NCI-H128 (cell line): Measurements from ENCODE around the gene CFAP74.
"Not testable (repeated sequence)": the region's sequence is repeated elsewhere in the genome, so short reads cannot be mapped to it uniquely, and the experiment has no call there.

Source experiments
- DNase-seq: peaks from one replicate; lab custom pipeline; 2025; ENCODE audit not compliant: unreplicated experiment; lab: John Stamatoyannopoulos, UW

CFAP74 gene

GRCh38 chr1:1937061-1937460, 66.5 kb downstream of the CFAP74 start:
- no peak for DNase-seq

- DNase-seq, result not testable (repeated sequence)
Measured at GRCh38 chr1:1934848-1935247, 68.7 kb downstream of the CFAP74 start.

- DNase-seq, result no peak
Measured at GRCh38 chr1:1929639-1930545, 73.7 kb downstream of the CFAP74 start.

- DNase-seq, result no peak
Measured at GRCh38 chr1:1929102-1929638, 74.4 kb downstream of the CFAP74 start.

GRCh38 chr1:1928231-1929101, 75.1 kb downstream of the CFAP74 start:
- no peak for DNase-seq

- no peak for DNase-seq
Measured at GRCh38 chr1:1927751-1928150, 75.8 kb downstream of the CFAP74 start.

GRCh38 chr1:1926886-1927660, 76.5 kb downstream of the CFAP74 start:
- no peak for DNase-seq

GRCh38 chr1:1926346-1926811, 77.2 kb downstream of the CFAP74 start:
- DNase-seq, result no peak

GRCh38 chr1:1925437-1926345, 77.9 kb downstream of the CFAP74 start:
- DNase-seq, result no peak

GRCh38 chr1:1924849-1925248, 78.7 kb downstream of the CFAP74 start:
- no peak for DNase-seq

- DNase-seq, result no peak
Measured at GRCh38 chr1:1924386-1924785, 79.2 kb downstream of the CFAP74 start.

- DNase-seq, result no peak
Measured at GRCh38 chr1:1922956-1923833, 80.4 kb downstream of the CFAP74 start.

GRCh38 chr1:1922702-1922955, 81.0 kb downstream of the CFAP74 start:
- no peak for DNase-seq

- DNase-seq, result no peak
Measured at GRCh38 chr1:1921901-1922701, 81.5 kb downstream of the CFAP74 start.

GRCh38 chr1:1921459-1921862, 82.1 kb downstream of the CFAP74 start:
- no peak for DNase-seq

GRCh38 chr1:1920608-1921458, 82.8 kb downstream of the CFAP74 start:
- no peak for DNase-seq

- no peak for DNase-seq
Measured at GRCh38 chr1:1920057-1920607, 83.5 kb downstream of the CFAP74 start.
